22Rv1 (cell line): ENCODE data around the gene DNASE1L2.
A peak's percentile ranks its signal among the peaks of the same experiment; 100 is the strongest.

ENCODE experiments used
- ZFX ChIP-seq: fragments of 450-650 bp; IDR thresholded peaks from 2 replicates; pipeline ENCODE4 v1.6.1; 2017; ENCODE audit warnings: antibody characterized with exemption, borderline replicate concordance
- TF ChIP-seq, protein P1 (sequence below): fragments of 450-650 bp; IDR thresholded peaks from 2 replicates; pipeline ENCODE4 v1.5.1; 2017; ENCODE audit warnings: mild to moderate bottlenecking

DNA sequence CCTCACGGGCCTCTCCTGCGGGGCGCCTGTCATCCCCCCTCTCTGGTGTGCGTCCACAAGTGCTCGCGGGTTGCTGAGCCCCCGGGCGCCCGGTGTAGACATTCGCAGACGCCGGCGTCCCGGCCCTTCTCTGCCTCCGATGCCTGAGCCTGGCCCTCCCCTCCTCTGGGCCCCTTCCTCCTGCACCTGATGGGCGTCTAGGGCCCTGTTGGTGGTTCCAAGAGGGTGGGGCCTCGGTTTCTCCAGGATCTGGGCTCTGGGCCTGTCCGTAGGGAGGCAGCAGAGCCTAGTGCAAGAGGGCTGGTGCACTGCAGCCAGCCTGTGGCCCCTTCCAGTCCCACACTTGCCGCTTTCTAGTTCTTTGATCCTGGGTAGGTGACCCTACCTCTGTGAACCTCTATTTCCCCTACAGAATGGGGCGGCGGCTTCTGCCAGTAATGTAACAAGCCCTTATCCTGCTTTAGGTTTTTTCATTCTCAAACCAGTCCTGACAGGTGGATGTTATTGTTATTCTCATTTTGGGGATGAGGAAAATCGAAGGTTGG lies 12.2 kb upstream of the DNASE1L2 start:
- TF ChIP-seq, protein P1, sequence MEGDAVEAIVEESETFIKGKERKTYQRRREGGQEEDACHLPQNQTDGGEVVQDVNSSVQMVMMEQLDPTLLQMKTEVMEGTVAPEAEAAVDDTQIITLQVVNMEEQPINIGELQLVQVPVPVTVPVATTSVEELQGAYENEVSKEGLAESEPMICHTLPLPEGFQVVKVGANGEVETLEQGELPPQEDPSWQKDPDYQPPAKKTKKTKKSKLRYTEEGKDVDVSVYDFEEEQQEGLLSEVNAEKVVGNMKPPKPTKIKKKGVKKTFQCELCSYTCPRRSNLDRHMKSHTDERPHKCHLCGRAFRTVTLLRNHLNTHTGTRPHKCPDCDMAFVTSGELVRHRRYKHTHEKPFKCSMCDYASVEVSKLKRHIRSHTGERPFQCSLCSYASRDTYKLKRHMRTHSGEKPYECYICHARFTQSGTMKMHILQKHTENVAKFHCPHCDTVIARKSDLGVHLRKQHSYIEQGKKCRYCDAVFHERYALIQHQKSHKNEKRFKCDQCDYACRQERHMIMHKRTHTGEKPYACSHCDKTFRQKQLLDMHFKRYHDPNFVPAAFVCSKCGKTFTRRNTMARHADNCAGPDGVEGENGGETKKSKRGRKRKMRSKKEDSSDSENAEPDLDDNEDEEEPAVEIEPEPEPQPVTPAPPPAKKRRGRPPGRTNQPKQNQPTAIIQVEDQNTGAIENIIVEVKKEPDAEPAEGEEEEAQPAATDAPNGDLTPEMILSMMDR = peak; percentile 22; the same call in 1 of the 2 replicates
- no peak for TF ChIP-seq ZFX
